K562 (cell line): ENCODE results near the gene EVI5. TPM values are rescaled to one million over a fixed set of nuclear protein-coding genes. Genes with fewer than 3 reads are reported as not detected.

ENCODE experiments used
- ARHGAP35 ChIP-seq: fragments of 450-650 bp; IDR thresholded peaks from 2 replicates; pipeline ENCODE4 v1.6.1; 2018; ENCODE audit not compliant: partially characterized antibody
- ATF1 ChIP-seq, 2 experiments: fragments of 450-650 bp in 1 of 2; IDR thresholded peaks; 2 replicates each; pipeline ENCODE4 v1.6.1; 2016; ENCODE audit warnings: missing compliant biosample characterization in 1 of 2, missing genetic modification characterization in 1 of 2
- C11orf30 ChIP-seq: fragments of 450-650 bp; IDR thresholded peaks from 2 replicates; pipeline ENCODE4 v1.6.1; 2016; ENCODE audit warnings: low read depth, mild to moderate bottlenecking
- CTBP1 ChIP-seq: fragments of 450-650 bp; IDR thresholded peaks from 2 replicates; pipeline ENCODE4 v1.6.1; 2016; ENCODE audit warnings: borderline replicate concordance
- DACH1 ChIP-seq: fragments of 450-650 bp; IDR thresholded peaks from 2 replicates; pipeline ENCODE4 v1.6.1; 2018; ENCODE audit not compliant: partially characterized antibody
- ESRRB ChIP-seq: fragments of 250-450 bp; sonication (Bioruptor Pico); IDR thresholded peaks from 2 replicates; pipeline ENCODE4 v1.5.0; 2020; ENCODE audit warnings: mild to moderate bottlenecking, moderate library complexity, borderline replicate concordance
- GABPB1 ChIP-seq: sonication (generic); formaldehyde crosslinking; IDR thresholded peaks from 2 replicates; pipeline ENCODE4 v1.8.0; 2022; ENCODE audit warnings: mild to moderate bottlenecking, missing genetic modification reagents
- HLTF ChIP-seq: fragments of 450-650 bp; IDR thresholded peaks from 2 replicates; pipeline ENCODE4 v1.6.1; 2016
- MIER1 ChIP-seq: fragments of 450-650 bp; IDR thresholded peaks from 2 replicates; pipeline ENCODE4 v1.6.1; 2016; ENCODE audit warnings: antibody characterized with exemption, mild to moderate bottlenecking, low read depth
- NONO ChIP-seq, 2 experiments: fragments of 200-400 bp in 1 of 2; fragments of 450-650 bp in 1 of 2; formaldehyde crosslinking in 1 of 2; IDR thresholded peaks; 2 replicates each; pipeline ENCODE4 v1.6.1; 2017; ENCODE audit warnings: low read depth in 2 of 2, mild to moderate bottlenecking in 2 of 2, moderate library complexity in 2 of 2, low read length in 1 of 2
- POLR2G ChIP-seq: fragments of 200-400 bp; formaldehyde crosslinking; IDR thresholded peaks from 2 replicates; pipeline ENCODE4 v1.6.1; 2017; ENCODE audit warnings: low read depth, mild to moderate bottlenecking, antibody characterized with exemption, low read length, moderate library complexity
- POLR3G ChIP-seq: IDR thresholded peaks from 2 replicates; pipeline ENCODE4 v1.6.1; 2011; ENCODE audit not compliant: insufficient read length, insufficient replicate concordance; ENCODE audit errors: extremely low read depth
- RAD21 ChIP-seq, 2 experiments: fragments of 250-450 bp in 1 of 2; fragments of 450-650 bp in 1 of 2; sonication (Bioruptor Pico) in 1 of 2; formaldehyde crosslinking in 1 of 2; IDR thresholded peaks in 1 of 2; conservative IDR thresholded peaks in 1 of 2; 2 replicates each; pipeline versions ENCODE4 v1.4.0 to v1.8.0; 2020 to 2022; ENCODE audit warnings: mild to moderate bottlenecking in 2 of 2, moderate library complexity in 1 of 2
- RNF2 ChIP-seq: sonication (generic); IDR thresholded peaks from 2 replicates; pipeline ENCODE4 v1.6.1; 2016
- SMAD2 ChIP-seq: fragments of 150-350 bp; IDR thresholded peaks from 2 replicates; pipeline ENCODE4 v1.6.1; 2014; ENCODE audit warnings: low read depth, mild to moderate bottlenecking, low read length
- SMARCB1 ChIP-seq: IDR thresholded peaks from 2 replicates; pipeline ENCODE4 v1.6.1; 2011; ENCODE audit warnings: improper control_type of control experiment, low read depth; ENCODE audit not compliant: insufficient read length
- SNAPC5 ChIP-seq: fragments of 250-450 bp; sonication (Bioruptor Pico); IDR thresholded peaks from 2 replicates; pipeline ENCODE4 v1.8.0; 2021; ENCODE audit warnings: moderate library complexity, mild to moderate bottlenecking, inconsistent platforms
- SPI1 ChIP-seq: IDR thresholded peaks from 2 replicates; pipeline ENCODE4 v1.6.1; 2011; ENCODE audit warnings: low read depth, low read length, control low read depth, borderline replicate concordance
- U2AF1 ChIP-seq: fragments of 200-400 bp; formaldehyde crosslinking; optimal IDR thresholded peaks from 2 replicates; pipeline ENCODE3; 2017; ENCODE audit warnings: mild to moderate bottlenecking, low read depth, low read length, moderate library complexity
- ZNF398 ChIP-seq: fragments of 250-450 bp; sonication (Bioruptor Pico); IDR thresholded peaks from 2 replicates; pipeline ENCODE4 v1.8.0; 2021; ENCODE audit warnings: moderate library complexity, mild to moderate bottlenecking, inconsistent platforms
- ZNF449 ChIP-seq: fragments of 250-450 bp; sonication (Bioruptor Pico); IDR thresholded peaks from 2 replicates; pipeline ENCODE4 v1.8.0; 2022; ENCODE audit warnings: moderate library complexity, mild to moderate bottlenecking, inconsistent platforms
- ZNF76 ChIP-seq: fragments of 250-450 bp; sonication (Bioruptor Pico); IDR thresholded peaks from 2 replicates; pipeline ENCODE4 v1.4.0; 2020; ENCODE audit warnings: mild to moderate bottlenecking, moderate library complexity, borderline replicate concordance
- polyA plus RNA-seq, 8 experiments: library from polyadenylated mRNA; depleted of rRNA in 4 of 8; stranded (reverse) in 5 of 8; unstranded in 3 of 8; fragments of >200 nt; fragmentation: Nextera tagmentation in 2 of 8; fragmentation: Illumina TruSeq in 1 of 8; extraction: Ambion mirVana in 2 of 8; extraction: Trizol in 1 of 8; gene quantifications; 2 replicates each; pipeline versions ENCODE4 v1.2.1 to v1.2.3, GENCODE V29; 2011 to 2014; ENCODE audit warnings: inconsistent platforms in 1 of 8, missing spikeins in 1 of 8
- total RNA-seq, 7 experiments: library from RNA; depleted of rRNA in 6 of 7; stranded (reverse); fragments of >200 nt in 6 of 7; fragmentation: Illumina TruSeq in 2 of 7; extraction: Trizol in 2 of 7; gene quantifications; 2 replicates each; pipeline versions ENCODE4 v1.2.1 to v1.2.3, GENCODE V29; 2011 to 2021; ENCODE audit warnings: low replicate concordance in 1 of 7
- TF ChIP-seq, protein P1 (sequence below): fragments of 450-650 bp; IDR thresholded peaks from 2 replicates; pipeline ENCODE4 v1.6.1; 2017; ENCODE audit warnings: antibody characterized with exemption
- TF ChIP-seq, protein P2 (sequence below): fragments of 450-650 bp; IDR thresholded peaks from 2 replicates; pipeline ENCODE4 v1.6.1; 2017; ENCODE audit warnings: mild to moderate bottlenecking, moderate library complexity

Gene EVI5
- total and polyA plus RNA-seq, 9 of the 15 experiments (the other 6 are each of a cell fraction or from before 2014, with no cell fraction given): 1.7 to 50.1 (median 13.7) TPM

DNA sequence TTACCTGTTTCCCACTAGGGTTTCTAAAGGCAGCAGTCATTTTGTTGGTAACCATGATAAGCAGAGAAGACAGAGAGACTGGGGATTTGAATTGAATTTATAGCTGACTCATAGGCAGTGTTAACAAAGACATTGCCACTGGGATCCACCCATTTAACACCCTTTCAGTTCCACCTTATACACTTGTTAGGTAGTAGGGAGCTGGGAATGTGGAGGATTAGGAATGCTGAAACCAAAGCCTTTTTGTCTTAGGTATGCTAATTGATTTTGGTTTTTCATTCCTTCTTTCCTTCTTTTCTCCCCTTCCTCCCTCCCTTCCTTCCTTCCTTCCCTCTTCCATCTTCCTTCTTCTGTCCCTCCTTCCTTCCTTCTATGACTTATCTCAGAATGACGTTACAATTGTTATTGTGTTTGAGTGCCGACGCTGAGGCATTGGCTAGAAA lies 7.5 kb upstream of the EVI5 start (continued):
- TF ChIP-seq HLTF (peak; percentile 82; the same call in 1 of the 2 replicates), DACH1 (no peak), SMAD2 (no peak), U2AF1 (no peak), GABPB1 (CRISPR knock-in tag) (no peak), ZNF398 (CRISPR knock-in tag) (no peak), RNF2 (no peak), CTBP1 (no peak), ZNF76 (CRISPR knock-in tag) (no peak), POLR2G (no peak), RAD21 (CRISPR knock-in tag; conservative IDR thresholded peaks at IDR 0.05 in 1 of 2, IDR thresholded peaks at IDR 0.05 in 1 of 2) (no peak), SPI1 (no peak), ESRRB (no peak), MIER1 (no peak), ATF1 (CRISPR knock-in tag; IDR thresholded peaks at IDR 0.05) (no peak), ATF1 (tag; IDR thresholded peaks at IDR 0.05) (peak; percentile 67), SNAPC5 (CRISPR knock-in tag) (no peak), SMARCB1 (no peak), ARHGAP35 (peak; percentile 57), NONO (IDR thresholded peaks at IDR 0.05; ENCODE audit: low read depth in 2 of 2, low read length in 1 of 2) (no peak), ZNF449 (no peak), C11orf30 (peak; percentile 92), POLR3G (no peak)
- TF ChIP-seq, protein P1, sequence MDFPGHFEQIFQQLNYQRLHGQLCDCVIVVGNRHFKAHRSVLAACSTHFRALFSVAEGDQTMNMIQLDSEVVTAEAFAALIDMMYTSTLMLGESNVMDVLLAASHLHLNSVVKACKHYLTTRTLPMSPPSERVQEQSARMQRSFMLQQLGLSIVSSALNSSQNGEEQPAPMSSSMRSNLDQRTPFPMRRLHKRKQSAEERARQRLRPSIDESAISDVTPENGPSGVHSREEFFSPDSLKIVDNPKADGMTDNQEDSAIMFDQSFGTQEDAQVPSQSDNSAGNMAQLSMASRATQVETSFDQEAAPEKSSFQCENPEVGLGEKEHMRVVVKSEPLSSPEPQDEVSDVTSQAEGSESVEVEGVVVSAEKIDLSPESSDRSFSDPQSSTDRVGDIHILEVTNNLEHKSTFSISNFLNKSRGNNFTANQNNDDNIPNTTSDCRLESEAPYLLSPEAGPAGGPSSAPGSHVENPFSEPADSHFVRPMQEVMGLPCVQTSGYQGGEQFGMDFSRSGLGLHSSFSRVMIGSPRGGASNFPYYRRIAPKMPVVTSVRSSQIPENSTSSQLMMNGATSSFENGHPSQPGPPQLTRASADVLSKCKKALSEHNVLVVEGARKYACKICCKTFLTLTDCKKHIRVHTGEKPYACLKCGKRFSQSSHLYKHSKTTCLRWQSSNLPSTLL: peak; percentile 43; the same call in 1 of the 2 replicates
- TF ChIP-seq, protein P2, sequence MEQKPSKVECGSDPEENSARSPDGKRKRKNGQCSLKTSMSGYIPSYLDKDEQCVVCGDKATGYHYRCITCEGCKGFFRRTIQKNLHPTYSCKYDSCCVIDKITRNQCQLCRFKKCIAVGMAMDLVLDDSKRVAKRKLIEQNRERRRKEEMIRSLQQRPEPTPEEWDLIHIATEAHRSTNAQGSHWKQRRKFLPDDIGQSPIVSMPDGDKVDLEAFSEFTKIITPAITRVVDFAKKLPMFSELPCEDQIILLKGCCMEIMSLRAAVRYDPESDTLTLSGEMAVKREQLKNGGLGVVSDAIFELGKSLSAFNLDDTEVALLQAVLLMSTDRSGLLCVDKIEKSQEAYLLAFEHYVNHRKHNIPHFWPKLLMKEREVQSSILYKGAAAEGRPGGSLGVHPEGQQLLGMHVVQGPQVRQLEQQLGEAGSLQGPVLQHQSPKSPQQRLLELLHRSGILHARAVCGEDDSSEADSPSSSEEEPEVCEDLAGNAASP: no peak
